ENCODE data around the gene UCP3.
A peak's percentile ranks its signal among the peaks of the same experiment; 100 is the strongest.
"Not testable (repeated sequence)": the region's sequence is repeated elsewhere in the genome, so short reads cannot be mapped to it uniquely, and the experiment has no call there.

Gene UCP3

GRCh38 chr11:73999581-74000306 is 9.1 kb downstream of the UCP3 start:
- no peak for DNase-seq

GRCh38 chr11:73998846-73999575 is 9.9 kb downstream of the UCP3 start:
- DNase-seq = no peak

GRCh38 chr11:73997120-73997770 is 11.6 kb downstream of the UCP3 start:
- DNase-seq = no peak

GRCh38 chr11:73996161-73996747 is 12.6 kb downstream of the UCP3 start:
- no peak for DNase-seq

GRCh38 chr11:73995731-73996130 is 13.2 kb downstream of the UCP3 start:
- no peak for DNase-seq

GRCh38 chr11:73995247-73995646 is 13.6 kb downstream of the UCP3 start:
- no peak for DNase-seq

- DNase-seq = no peak
Measured at GRCh38 chr11:73991471-73992006, 17.3 kb downstream of the UCP3 start.

GRCh38 chr11:73990730-73991129 is 18.2 kb downstream of the UCP3 start:
- DNase-seq = no peak

- no peak for DNase-seq
Measured at GRCh38 chr11:73989156-73989555, 19.7 kb downstream of the UCP3 start.

- DNase-seq = no peak
Measured at GRCh38 chr11:73988227-73988626, 20.7 kb downstream of the UCP3 start.

- not testable (repeated sequence) for DNase-seq
Measured at GRCh38 chr11:73985661-73986060, 23.2 kb downstream of the UCP3 start.

GRCh38 chr11:73983741-73984538 is 24.9 kb downstream of the UCP3 start:
- DNase-seq = no peak

- peak; percentile 82 for DNase-seq
Measured at GRCh38 chr11:73982990-73983740, 25.7 kb downstream of the UCP3 start.

- peak; percentile 35 for DNase-seq
Measured at GRCh38 chr11:73982595-73982989, 26.3 kb downstream of the UCP3 start, which contains the start of gene UCP2. Gene UCP2 (minus strand): TSS chr11:73982843. CDS start chr11:73978378, 4,465 bp downstream.

GRCh38 chr11:73981051-73981805 is 27.7 kb downstream of the UCP3 start:
- no peak for DNase-seq

- DNase-seq = no peak
Measured at GRCh38 chr11:73980001-73980961, 28.6 kb downstream of the UCP3 start.

GRCh38 chr11:73978576-73979086 is 30.3 kb downstream of the UCP3 start:
- DNase-seq = no peak

GRCh38 chr11:73977856-73978519 is 30.9 kb downstream of the UCP3 start:
- DNase-seq = no peak
